ENCODE results near the gene TMEM74B. TPM values are rescaled to one million over a fixed set of nuclear protein-coding genes. Genes with fewer than 3 reads are reported as not detected.

The TMEM74B gene
- total RNA-seq, 1 donor from 2014 or later = 0.85 TPM

DNA sequence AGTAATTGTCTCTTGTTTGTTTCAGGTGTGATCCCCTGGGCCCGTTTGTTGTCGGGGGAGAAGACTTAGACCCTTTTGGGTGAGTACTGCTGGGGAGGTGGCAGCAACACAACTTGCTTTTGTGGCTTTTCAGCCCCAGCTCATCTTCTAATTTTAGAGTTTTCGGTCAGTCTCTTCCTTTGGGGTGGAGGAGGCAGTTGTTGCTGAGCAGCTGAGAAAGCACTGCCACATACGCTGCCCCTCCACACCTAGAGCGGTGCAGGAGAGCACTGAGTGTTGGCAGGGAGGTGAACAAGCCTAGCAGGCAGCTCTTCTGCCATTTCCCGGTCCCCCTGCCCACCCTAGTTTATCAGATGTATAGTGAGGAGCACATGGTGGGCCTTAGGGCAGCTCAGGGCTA, 21.7 kb downstream of the TMEM74B start:
- Mint-ChIP-seq H3K4me1 (no peaks in the 10 kb centered on the region), H3K4me3 (no peak overlapping the region), H3K9me3 (no peaks in the 10 kb centered on the region), H3K27me3 (ENCODE audit: low read depth) (no peaks in the 10 kb centered on the region), H3K27ac (no peak overlapping the region), H3K36me3 (peaks cover 51% of the 10 kb centered on the region)
- DNase-seq (ENCODE audit: low spot score in 2 of 2, unreplicated experiment in 2 of 2) = no peak
- TF ChIP-seq, protein P1, sequence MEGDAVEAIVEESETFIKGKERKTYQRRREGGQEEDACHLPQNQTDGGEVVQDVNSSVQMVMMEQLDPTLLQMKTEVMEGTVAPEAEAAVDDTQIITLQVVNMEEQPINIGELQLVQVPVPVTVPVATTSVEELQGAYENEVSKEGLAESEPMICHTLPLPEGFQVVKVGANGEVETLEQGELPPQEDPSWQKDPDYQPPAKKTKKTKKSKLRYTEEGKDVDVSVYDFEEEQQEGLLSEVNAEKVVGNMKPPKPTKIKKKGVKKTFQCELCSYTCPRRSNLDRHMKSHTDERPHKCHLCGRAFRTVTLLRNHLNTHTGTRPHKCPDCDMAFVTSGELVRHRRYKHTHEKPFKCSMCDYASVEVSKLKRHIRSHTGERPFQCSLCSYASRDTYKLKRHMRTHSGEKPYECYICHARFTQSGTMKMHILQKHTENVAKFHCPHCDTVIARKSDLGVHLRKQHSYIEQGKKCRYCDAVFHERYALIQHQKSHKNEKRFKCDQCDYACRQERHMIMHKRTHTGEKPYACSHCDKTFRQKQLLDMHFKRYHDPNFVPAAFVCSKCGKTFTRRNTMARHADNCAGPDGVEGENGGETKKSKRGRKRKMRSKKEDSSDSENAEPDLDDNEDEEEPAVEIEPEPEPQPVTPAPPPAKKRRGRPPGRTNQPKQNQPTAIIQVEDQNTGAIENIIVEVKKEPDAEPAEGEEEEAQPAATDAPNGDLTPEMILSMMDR (IDR thresholded peaks at IDR 0.05; ENCODE audit: unreplicated experiment) = no peak

DNA sequence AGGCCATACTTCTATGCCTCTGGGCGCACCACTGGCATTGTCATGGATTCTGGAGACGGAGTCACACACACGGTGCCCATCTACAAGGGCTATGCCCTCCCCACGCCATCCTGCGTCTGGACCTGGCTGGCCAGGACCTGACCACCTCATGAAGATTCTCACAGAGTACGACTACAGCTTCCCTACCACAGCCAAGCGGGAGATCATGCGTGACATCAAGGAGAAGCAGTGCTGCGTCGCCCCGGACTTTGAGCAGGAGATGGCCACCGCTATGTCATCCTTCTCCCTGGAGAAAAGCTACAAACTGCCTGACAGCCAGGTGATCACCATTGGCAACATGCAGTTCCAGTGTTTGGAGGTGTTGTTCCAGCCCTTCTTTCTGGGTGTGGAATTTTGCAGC, 23.8 kb downstream of the TMEM74B start:
- no peak for DNase-seq (ENCODE audit: low spot score in 2 of 2, unreplicated experiment in 2 of 2)
- Mint-ChIP-seq H3K36me3 (peaks cover 49% of the 10 kb centered on the region), H3K9me3 (peaks cover 4% of the 10 kb centered on the region), H3K27me3 (ENCODE audit: low read depth) (no peaks in the 10 kb centered on the region), H3K4me3 (no peak overlapping the region), H3K4me1 (no peaks in the 10 kb centered on the region), H3K27ac (no peak overlapping the region)
- TF ChIP-seq, protein P1 (IDR thresholded peaks at IDR 0.05; ENCODE audit: unreplicated experiment) = no peak

DNA sequence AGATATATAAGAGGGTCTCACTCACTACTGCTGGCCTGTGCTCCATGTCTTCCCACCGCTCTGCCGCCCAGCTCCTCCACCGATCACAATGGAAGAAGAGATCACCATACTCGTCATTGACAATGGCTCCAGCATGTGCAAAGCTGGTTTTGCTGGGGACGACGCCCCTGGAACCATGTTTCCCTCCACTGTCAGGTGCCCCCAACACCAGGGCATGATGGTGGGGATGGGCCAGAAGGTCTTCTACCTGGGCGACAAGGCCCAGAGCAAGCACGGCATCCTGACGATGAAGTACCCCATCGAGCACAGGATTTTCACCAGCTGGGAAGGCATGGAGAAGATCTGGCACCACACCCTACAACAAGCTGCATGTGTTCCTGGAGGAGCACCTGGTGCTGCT, 24.3 kb downstream of the TMEM74B start:
- H3K9me3 Mint-ChIP-seq = peaks cover 8% of the 10 kb centered on the region
- DNase-seq (ENCODE audit: low spot score in 2 of 2, unreplicated experiment in 2 of 2) = no peak
- TF ChIP-seq, protein P1 (IDR thresholded peaks at IDR 0.05; ENCODE audit: unreplicated experiment) = no peak
- H3K27ac Mint-ChIP-seq = no peak overlapping the region
- peaks cover 51% of the 10 kb centered on the region for H3K36me3 Mint-ChIP-seq
- no peaks in the 10 kb centered on the region for H3K4me1 Mint-ChIP-seq
- H3K27me3 Mint-ChIP-seq (ENCODE audit: low read depth) = no peaks in the 10 kb centered on the region
- no peak overlapping the region for H3K4me3 Mint-ChIP-seq

DNA sequence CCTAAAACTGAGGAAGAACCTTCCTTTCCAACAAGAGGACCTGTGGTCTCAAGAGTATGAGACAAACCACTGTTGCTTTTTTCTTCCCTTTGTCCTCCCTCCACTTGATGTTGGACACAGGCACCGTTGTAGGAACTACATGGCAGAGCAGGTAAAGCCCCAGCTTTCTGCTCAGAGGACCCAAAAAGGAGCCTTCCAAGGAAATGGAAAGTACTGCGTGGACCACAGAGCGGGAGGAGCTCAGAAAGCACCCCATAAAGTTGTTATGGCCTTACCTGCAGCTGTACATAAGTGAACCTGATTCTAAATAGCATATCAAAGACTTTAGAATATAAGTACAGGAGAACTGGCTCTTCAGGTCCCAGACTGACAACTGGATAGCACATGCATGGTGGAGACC, 29.4 kb downstream of the TMEM74B start:
- Mint-ChIP-seq H3K36me3 (peaks cover 58% of the 10 kb centered on the region), H3K4me1 (no peaks in the 10 kb centered on the region), H3K27ac (no peak overlapping the region), H3K4me3 (no peak overlapping the region), H3K9me3 (peaks cover 11% of the 10 kb centered on the region), H3K27me3 (ENCODE audit: low read depth) (no peaks in the 10 kb centered on the region)
- DNase-seq (ENCODE audit: low spot score in 2 of 2, unreplicated experiment in 2 of 2) = no peak
- TF ChIP-seq, protein P1 (IDR thresholded peaks at IDR 0.05; ENCODE audit: unreplicated experiment) = no peak

DNA sequence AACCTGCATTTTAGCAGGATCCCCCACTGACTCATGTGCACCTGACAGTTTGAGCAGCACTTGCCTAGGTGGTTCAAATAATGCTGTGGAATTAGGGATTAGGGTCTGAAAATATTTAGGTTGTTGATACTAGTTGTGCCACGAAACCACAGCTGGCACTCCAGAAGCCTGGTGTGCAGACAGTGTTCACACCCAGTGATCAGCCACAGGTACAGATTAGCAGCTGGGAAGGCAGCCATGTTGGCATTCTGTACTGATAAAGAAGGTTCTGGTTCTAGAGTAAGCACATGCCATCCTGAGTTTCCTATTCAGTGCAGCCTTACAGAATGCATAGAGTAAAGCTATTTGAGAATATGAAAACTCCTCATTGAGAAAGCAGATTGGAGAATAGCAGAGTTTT, 30.1 kb downstream of the TMEM74B start:
- Mint-ChIP-seq H3K36me3 (peaks cover 55% of the 10 kb centered on the region), H3K27ac (no peak overlapping the region), H3K27me3 (ENCODE audit: low read depth) (no peaks in the 10 kb centered on the region), H3K4me3 (no peak overlapping the region), H3K4me1 (no peaks in the 10 kb centered on the region), H3K9me3 (peaks cover 11% of the 10 kb centered on the region)
- no peak for DNase-seq (ENCODE audit: low spot score in 2 of 2, unreplicated experiment in 2 of 2)
- TF ChIP-seq, protein P1 (IDR thresholded peaks at IDR 0.05; ENCODE audit: unreplicated experiment) = no peak

DNA sequence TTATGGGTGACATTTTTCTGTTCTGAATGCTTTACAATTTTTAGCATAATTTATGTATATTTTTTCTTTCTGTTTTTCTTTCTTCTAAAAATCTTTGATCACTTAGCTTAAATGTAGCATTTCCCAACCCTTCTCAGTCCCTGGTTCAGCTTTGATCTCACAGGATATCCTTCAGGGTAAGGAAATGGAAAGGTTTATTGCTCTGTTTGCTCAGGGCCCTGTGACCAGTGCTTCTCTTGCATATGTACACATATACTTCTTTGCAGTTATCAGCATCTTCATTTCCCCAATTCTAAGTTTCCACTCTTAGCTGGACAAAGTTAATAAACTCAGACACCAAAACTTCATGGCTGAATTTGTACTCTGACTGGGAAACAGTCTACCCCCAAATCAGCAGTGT, 30.6 kb downstream of the TMEM74B start:
- H3K9me3 Mint-ChIP-seq = peaks cover 11% of the 10 kb centered on the region
- no peaks in the 10 kb centered on the region for H3K4me1 Mint-ChIP-seq
- no peak overlapping the region for H3K4me3 Mint-ChIP-seq
- no peak for DNase-seq (ENCODE audit: low spot score in 2 of 2, unreplicated experiment in 2 of 2)
- no peaks in the 10 kb centered on the region for H3K27me3 Mint-ChIP-seq (ENCODE audit: low read depth)
- H3K36me3 Mint-ChIP-seq = peaks cover 56% of the 10 kb centered on the region
- no peak overlapping the region for H3K27ac Mint-ChIP-seq
- TF ChIP-seq, protein P1 (IDR thresholded peaks at IDR 0.05; ENCODE audit: unreplicated experiment) = no peak
